Neural progenitor cell (in vitro differentiated cells): ENCODE results near the gene RMP24.

Source experiments
- DNase-seq: peaks from one replicate; pipeline ENCODE4 v3.0.0-alpha.2; 2016; ENCODE audit warnings: low spot score
- H2AFZ ChIP-seq: fragments of 200-600 bp; sonication (generic); replicated peaks from 2 replicates; pipeline ENCODE4 v1.6.1; 2016; ENCODE audit warnings: antibody characterized with exemption
- H3F3A ChIP-seq: fragments of 200-600 bp; sonication (generic); 2 replicates; pipeline ENCODE4 v1.6.1; 2016; ENCODE audit warnings: antibody characterized with exemption, low read depth
- H3K27ac ChIP-seq: fragments of 200-600 bp; sonication (generic); 2 replicates; pipeline ENCODE4 v1.5.1; 2016; ENCODE audit warnings: mild to moderate bottlenecking
- H3K27me3 ChIP-seq: fragments of 200-600 bp; sonication (generic); 2 replicates; pipeline ENCODE4 v1.6.1; 2016; ENCODE audit warnings: mild to moderate bottlenecking, moderate library complexity
- H3K36me3 ChIP-seq: fragments of 200-600 bp; sonication (generic); 2 replicates; pipeline ENCODE4 v1.5.1; 2016
- H3K4me1 ChIP-seq: fragments of 200-600 bp; sonication (generic); 2 replicates; pipeline ENCODE4 v1.6.1; 2016; ENCODE audit warnings: mixed run types
- H3K4me2 ChIP-seq: fragments of 200-600 bp; sonication (generic); 2 replicates; pipeline ENCODE4 v1.6.1; 2016
- H3K4me3 ChIP-seq: fragments of 200-600 bp; sonication (generic); 2 replicates; pipeline ENCODE4 v1.5.1; 2016
- H3K79me2 ChIP-seq: fragments of 200-600 bp; sonication (generic); 2 replicates; pipeline ENCODE4 v1.6.1; 2016; ENCODE audit warnings: low read depth
- H3K9ac ChIP-seq: fragments of 200-600 bp; sonication (generic); 2 replicates; pipeline ENCODE4 v1.6.1; 2016
- H3K9me3 ChIP-seq: fragments of 200-600 bp; sonication (generic); 2 replicates; pipeline ENCODE4 v1.5.1; 2016; ENCODE audit warnings: low read depth
- H4K20me1 ChIP-seq: fragments of 200-600 bp; sonication (generic); 2 replicates; pipeline ENCODE4 v1.6.1; 2016; ENCODE audit warnings: low read depth
- H3K27ac Mint-ChIP-seq: 3 replicates; pipeline ENCODE4 v1.8.0; 2021; ENCODE audit warnings: mixed read lengths
- H3K27me3 Mint-ChIP-seq: 2 replicates; pipeline ENCODE4 v1.8.0; 2022; ENCODE audit warnings: low read depth, mild to moderate bottlenecking, inconsistent platforms, moderate library complexity, mixed read lengths; ENCODE audit not compliant: insufficient read depth
- H3K36me3 Mint-ChIP-seq: 3 replicates; pipeline ENCODE4 v1.8.0; 2021; ENCODE audit warnings: mixed read lengths
- H3K4me1 Mint-ChIP-seq: 3 replicates; pipeline ENCODE4 v1.8.0; 2021; ENCODE audit warnings: mixed read lengths
- H3K4me3 Mint-ChIP-seq: 3 replicates; pipeline ENCODE4 v1.8.0; 2021; ENCODE audit warnings: mild to moderate bottlenecking, moderate library complexity, mixed read lengths
- H3K9me3 Mint-ChIP-seq: 3 replicates; pipeline ENCODE4 v1.8.0; 2020; ENCODE audit warnings: mixed read lengths
- CTCF ChIP-seq: fragments of 200-600 bp; sonication (generic); IDR thresholded peaks from 2 replicates; pipeline ENCODE4 v1.5.1; 2017; ENCODE audit warnings: antibody characterized with exemption, mild to moderate bottlenecking
- EZH2 ChIP-seq: fragments of 200-600 bp; sonication (generic); IDR thresholded peaks from 2 replicates; pipeline ENCODE4 v1.6.1; 2017; ENCODE audit warnings: antibody characterized with exemption, mild to moderate bottlenecking, moderate library complexity
- EZH2phosphoT487 ChIP-seq: fragments of 200-600 bp; sonication (generic); IDR thresholded peaks from 2 replicates; pipeline ENCODE4 v1.6.1; 2017; ENCODE audit warnings: antibody characterized with exemption

RMP24 gene

GRCh38 chr18:36009214-36009613, 36.7 kb downstream of the RMP24 start:
- Histone ChIP-seq H4K20me1 (no peaks in the 10 kb centered on the region), H3F3A (no peaks in the 10 kb centered on the region), H3K4me3 (no peak overlapping the region), H3K27ac (no peak overlapping the region), H3K4me1 (no peaks in the 10 kb centered on the region), H3K36me3 (no peaks in the 10 kb centered on the region), H3K79me2 (no peaks in the 10 kb centered on the region), H3K9me3 (no peaks in the 10 kb centered on the region), H3K9ac (no peak overlapping the region), H2AFZ (no peak overlapping the region), H3K27me3 (no peaks in the 10 kb centered on the region), H3K4me2 (no peak overlapping the region)
- Mint-ChIP-seq H3K4me3 (no peak overlapping the region), H3K9me3 (no peaks in the 10 kb centered on the region), H3K27me3 (no peaks in the 10 kb centered on the region), H3K27ac (no peak overlapping the region), H3K4me1 (no peaks in the 10 kb centered on the region), H3K36me3 (peaks cover 2% of the 10 kb centered on the region)
- TF ChIP-seq EZH2phosphoT487 (no peak), EZH2 (no peak), CTCF (no peak)
- no peak for DNase-seq

GRCh38 chr18:36012891-36013290, 40.4 kb downstream of the RMP24 start:
- Histone ChIP-seq H3K27ac (no peak overlapping the region), H3K4me3 (no peak overlapping the region), H2AFZ (no peak overlapping the region), H3K9me3 (no peaks in the 10 kb centered on the region), H3K79me2 (no peaks in the 10 kb centered on the region), H4K20me1 (no peaks in the 10 kb centered on the region), H3F3A (no peaks in the 10 kb centered on the region), H3K9ac (no peak overlapping the region), H3K27me3 (no peaks in the 10 kb centered on the region), H3K4me1 (no peaks in the 10 kb centered on the region), H3K4me2 (no peak overlapping the region), H3K36me3 (no peaks in the 10 kb centered on the region)
- DNase-seq: no peak
- Mint-ChIP-seq H3K36me3 (peaks cover 2% of the 10 kb centered on the region), H3K27me3 (no peaks in the 10 kb centered on the region), H3K4me1 (peaks cover 2% of the 10 kb centered on the region), H3K9me3 (no peaks in the 10 kb centered on the region), H3K27ac (no peak overlapping the region), H3K4me3 (no peak overlapping the region)
- TF ChIP-seq CTCF (no peak), EZH2phosphoT487 (no peak), EZH2 (no peak)

- no peak overlapping the region for H3K9ac ChIP-seq
- Mint-ChIP-seq H3K27ac (no peak overlapping the region), H3K4me1 (peaks cover 2% of the 10 kb centered on the region), H3K27me3 (no peaks in the 10 kb centered on the region), H3K4me3 (no peak overlapping the region), H3K9me3 (no peaks in the 10 kb centered on the region), H3K36me3 (peaks cover 2% of the 10 kb centered on the region)
- H3F3A ChIP-seq: peaks cover 5% of the 10 kb centered on the region
- H3K27me3 ChIP-seq: no peaks in the 10 kb centered on the region
- no peak overlapping the region for H2AFZ ChIP-seq
- H3K4me3 ChIP-seq: no peak overlapping the region
- no peak overlapping the region for H3K4me2 ChIP-seq
- no peaks in the 10 kb centered on the region for H3K79me2 ChIP-seq
- H4K20me1 ChIP-seq: no peaks in the 10 kb centered on the region
- no peak for DNase-seq
- no peak overlapping the region for H3K27ac ChIP-seq
- no peaks in the 10 kb centered on the region for H3K4me1 ChIP-seq
- H3K9me3 ChIP-seq: no peaks in the 10 kb centered on the region
- TF ChIP-seq EZH2phosphoT487 (no peak), EZH2 (no peak), CTCF (no peak)
- H3K36me3 ChIP-seq: no peaks in the 10 kb centered on the region
Measured at GRCh38 chr18:36015629-36016028, 43.1 kb downstream of the RMP24 start.

GRCh38 chr18:36017232-36017631, 44.8 kb downstream of the RMP24 start:
- no peak for TF ChIP-seq EZH2
- TF ChIP-seq EZH2phosphoT487: no peak
- no peak for TF ChIP-seq CTCF
- no peaks in the 10 kb centered on the region for H4K20me1 ChIP-seq
- DNase-seq: no peak
- no peak overlapping the region for H2AFZ ChIP-seq
- H3K27ac ChIP-seq: no peak overlapping the region
- Mint-ChIP-seq H3K4me3 (no peak overlapping the region), H3K27ac (no peak overlapping the region), H3K4me1 (peaks cover 2% of the 10 kb centered on the region), H3K9me3 (no peaks in the 10 kb centered on the region), H3K27me3 (no peaks in the 10 kb centered on the region), H3K36me3 (peaks cover 2% of the 10 kb centered on the region)
- H3K9ac ChIP-seq: no peak overlapping the region
- no peaks in the 10 kb centered on the region for H3K79me2 ChIP-seq
- no peaks in the 10 kb centered on the region for H3K36me3 ChIP-seq
- no peaks in the 10 kb centered on the region for H3K27me3 ChIP-seq
- H3K4me2 ChIP-seq: no peak overlapping the region
- no peaks in the 10 kb centered on the region for H3K4me1 ChIP-seq
- H3K4me3 ChIP-seq: no peak overlapping the region
- H3K9me3 ChIP-seq: no peaks in the 10 kb centered on the region
- peaks cover 5% of the 10 kb centered on the region for H3F3A ChIP-seq
